Smooth muscle cell (in vitro differentiated cells): ENCODE data around the gene CARS1. TPM values are rescaled to one million over a fixed set of nuclear protein-coding genes. Genes with fewer than 3 reads are reported as not detected.

ENCODE experiments used
- DNase-seq: peaks from one replicate; lab custom pipeline; 2025; ENCODE audit not compliant: unreplicated experiment; lab: John Stamatoyannopoulos, UW
- H2AFZ ChIP-seq: fragments of 200-600 bp; sonication (generic); 2 replicates; pipeline ENCODE4 v1.6.0; 2016; ENCODE audit warnings: antibody characterized with exemption, low read depth, mild to moderate bottlenecking
- H3F3A ChIP-seq: fragments of 200-600 bp; sonication (generic); 2 replicates; pipeline ENCODE4 v1.6.0; 2017; ENCODE audit warnings: antibody characterized with exemption, low read depth
- H3K27ac ChIP-seq: fragments of 200-600 bp; sonication (generic); 2 replicates; pipeline ENCODE4 v1.5.1; 2016; ENCODE audit warnings: low read depth, mild to moderate bottlenecking
- H3K27me3 ChIP-seq: fragments of 200-600 bp; sonication (generic); 2 replicates; pipeline ENCODE4 v1.6.1; 2016; ENCODE audit warnings: low read depth, mild to moderate bottlenecking
- H3K36me3 ChIP-seq: fragments of 200-600 bp; sonication (generic); 2 replicates; pipeline ENCODE4 v1.5.1; 2016; ENCODE audit warnings: low read depth
- H3K4me1 ChIP-seq: fragments of 200-600 bp; sonication (generic); 2 replicates; pipeline ENCODE4 v1.5.1; 2016; ENCODE audit warnings: low read depth
- H3K4me2 ChIP-seq: fragments of 200-600 bp; sonication (generic); 2 replicates; pipeline ENCODE4 v1.6.0; 2016; ENCODE audit warnings: mild to moderate bottlenecking
- H3K4me3 ChIP-seq: fragments of 200-600 bp; sonication (generic); 2 replicates; pipeline ENCODE4 v1.5.1; 2016; ENCODE audit warnings: mild to moderate bottlenecking
- H3K79me2 ChIP-seq: fragments of 200-600 bp; sonication (generic); 2 replicates; pipeline ENCODE4 v1.6.0; 2016; ENCODE audit warnings: low read depth, mild to moderate bottlenecking
- H3K9ac ChIP-seq: fragments of 200-600 bp; sonication (generic); 2 replicates; pipeline ENCODE4 v1.6.0; 2016; ENCODE audit warnings: low read depth
- H3K9me3 ChIP-seq: fragments of 200-600 bp; sonication (generic); replicated peaks from 2 replicates; pipeline ENCODE4 v1.5.1; 2016; ENCODE audit warnings: low read depth
- H4K20me1 ChIP-seq: fragments of 200-600 bp; sonication (generic); 2 replicates; pipeline ENCODE4 v1.6.0; 2016; ENCODE audit warnings: low read depth
- CTCF ChIP-seq: fragments of 200-600 bp; sonication (generic); IDR thresholded peaks from 2 replicates; pipeline ENCODE4 v1.5.1; 2017; ENCODE audit warnings: borderline replicate concordance, mild to moderate bottlenecking, antibody characterized with exemption; ENCODE audit not compliant: insufficient read depth, poor library complexity, severe bottlenecking
- WGBS: methylation state at CpG from one replicate; pipeline ENCODE4 v1.1.7; 2016; ENCODE audit warnings: low lambda C conversion rate; 5-methylcytosine and 5-hydroxymethylcytosine counted together
- polyA plus RNA-seq: library from polyadenylated mRNA; unstranded; fragments of >200 nt; fragmentation: Nextera tagmentation; extraction: Ambion mirVana; gene quantifications from 2 replicates; pipeline ENCODE4 v1.2.1, GENCODE V29; 2016
- total RNA-seq: library from RNA; depleted of rRNA; stranded (reverse); fragments of >200 nt; gene quantifications from 2 replicates; pipeline ENCODE4 v1.2.3, GENCODE V29; 2014

The CARS1 gene
- total and polyA plus RNA-seq, 2 experiments from 2014 or later, result 51.7 to 61.6 TPM

- Histone ChIP-seq H3K4me3 (no peak overlapping the region), H4K20me1 (peaks cover 86% of the 10 kb centered on the region), H3K27me3 (no peaks in the 10 kb centered on the region), H3K4me2 (no peak overlapping the region), H3F3A (no peaks in the 10 kb centered on the region), H3K9ac (no peak overlapping the region), H3K36me3 (peaks cover 7% of the 10 kb centered on the region), H3K79me2 (peaks cover 46% of the 10 kb centered on the region), H3K27ac (no peak overlapping the region), H2AFZ (no peak overlapping the region), H3K4me1 (no peaks in the 10 kb centered on the region), H3K9me3 (no peaks in the 10 kb centered on the region)
- TF ChIP-seq CTCF, result no peak
- no peak for DNase-seq
- 95% methylated on average over 9 of the region's 9 CpGs for WGBS
Observed at GRCh38 chr11:3040881-3041280, 16.3 kb downstream of the CARS1 start.

GRCh38 chr11:3037945-3038271, 19.3 kb downstream of the CARS1 start:
- Histone ChIP-seq H3K9ac (no peak overlapping the region), H3K27me3 (no peaks in the 10 kb centered on the region), H3K79me2 (peaks cover 35% of the 10 kb centered on the region), H4K20me1 (peaks cover 69% of the 10 kb centered on the region), H3K9me3 (no peaks in the 10 kb centered on the region), H3K27ac (no peak overlapping the region), H3K4me3 (no peak overlapping the region), H3K4me1 (no peaks in the 10 kb centered on the region), H3F3A (no peaks in the 10 kb centered on the region), H3K36me3 (peaks cover 7% of the 10 kb centered on the region), H2AFZ (no peak overlapping the region), H3K4me2 (no peak overlapping the region)
- WGBS, result 93% methylated on average over 12 of the region's 12 CpGs
- no peak for DNase-seq
- no peak for TF ChIP-seq CTCF

GRCh38 chr11:3037040-3037944, 19.9 kb downstream of the CARS1 start:
- Histone ChIP-seq H3K4me2 (no peak overlapping the region), H3K9me3 (no peaks in the 10 kb centered on the region), H3K4me1 (no peaks in the 10 kb centered on the region), H3K27me3 (no peaks in the 10 kb centered on the region), H3K9ac (no peak overlapping the region), H3K27ac (no peak overlapping the region), H3F3A (no peaks in the 10 kb centered on the region), H3K79me2 (peaks cover 35% of the 10 kb centered on the region), H2AFZ (no peak overlapping the region), H4K20me1 (peaks cover 69% of the 10 kb centered on the region), H3K36me3 (peaks cover 11% of the 10 kb centered on the region), H3K4me3 (no peak overlapping the region)
- 74% methylated on average over 24 of the region's 24 CpGs for WGBS
- DNase-seq, result no peak
- TF ChIP-seq CTCF, result peak; percentile 75

GRCh38 chr11:3036419-3036818, 20.8 kb downstream of the CARS1 start:
- Histone ChIP-seq H4K20me1 (peaks cover 66% of the 10 kb centered on the region), H3F3A (no peaks in the 10 kb centered on the region), H3K4me2 (no peak overlapping the region), H3K4me1 (no peaks in the 10 kb centered on the region), H3K9ac (no peak overlapping the region), H3K27ac (no peak overlapping the region), H3K4me3 (no peak overlapping the region), H3K36me3 (peaks cover 11% of the 10 kb centered on the region), H3K9me3 (no peaks in the 10 kb centered on the region), H2AFZ (no peak overlapping the region), H3K27me3 (no peaks in the 10 kb centered on the region), H3K79me2 (peaks cover 32% of the 10 kb centered on the region)
- no peak for TF ChIP-seq CTCF
- DNase-seq, result no peak
- WGBS, result 96% methylated on average over 5 of the region's 5 CpGs
